ENCODE data around the gene FGF8. TPM values are rescaled to one million over a fixed set of nuclear protein-coding genes. Genes with fewer than 3 reads are reported as not detected.

The FGF8 gene
- total RNA-seq, 2 donors from 2014 or later = not detected

DNA sequence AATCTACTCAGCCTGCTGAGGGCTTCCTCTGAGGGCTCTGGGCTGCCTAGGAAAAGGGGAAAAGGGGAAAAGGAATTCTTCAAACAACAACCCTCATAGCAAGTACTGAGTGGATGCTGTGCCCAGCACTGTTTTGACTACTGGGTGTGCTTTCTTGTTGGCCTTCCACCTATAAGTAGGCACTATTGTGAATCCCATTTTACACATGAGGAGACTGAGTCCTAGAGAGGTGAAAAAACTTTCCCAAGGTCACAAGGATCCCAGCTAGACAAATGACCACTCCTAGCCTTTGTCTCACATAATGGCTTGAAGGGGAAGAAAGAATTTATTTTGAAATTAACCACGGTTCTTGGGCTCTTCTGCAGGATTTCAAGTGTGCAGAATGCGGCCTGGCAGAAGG is 17.1 kb downstream of the FGF8 start:
- H3K9me3 Mint-ChIP-seq = no peaks in the 10 kb centered on the region
- H3K27ac Mint-ChIP-seq = no peak overlapping the region
- peaks cover 4 to 9% of the 10 kb centered on the region in 2 donors for H3K27me3 Mint-ChIP-seq
- no peak overlapping the region for H3K4me3 Mint-ChIP-seq
- H3K36me3 Mint-ChIP-seq = no peaks in the 10 kb centered on the region
- DNase-seq (ENCODE audit: low spot score) = no peak
- ATAC-seq = no peak
- H3K4me1 Mint-ChIP-seq (ENCODE audit: low read depth in 2 of 2) = no peaks in the 10 kb centered on the region

GRCh38 chr10:101752241-101752640 is 23.7 kb downstream of the FGF8 start:
- DNase-seq (ENCODE audit: low spot score) = no peak
- no peaks in the 10 kb centered on the region for H3K9me3 Mint-ChIP-seq
- H3K4me1 Mint-ChIP-seq (ENCODE audit: low read depth in 2 of 2) = no peaks in the 10 kb centered on the region
- H3K27me3 Mint-ChIP-seq = peaks cover 12 to 15% of the 10 kb centered on the region in 2 donors
- no peaks in the 10 kb centered on the region for H3K36me3 Mint-ChIP-seq
- H3K4me3 Mint-ChIP-seq = no peak overlapping the region
- no peak overlapping the region for H3K27ac Mint-ChIP-seq
- no peak for ATAC-seq

DNA sequence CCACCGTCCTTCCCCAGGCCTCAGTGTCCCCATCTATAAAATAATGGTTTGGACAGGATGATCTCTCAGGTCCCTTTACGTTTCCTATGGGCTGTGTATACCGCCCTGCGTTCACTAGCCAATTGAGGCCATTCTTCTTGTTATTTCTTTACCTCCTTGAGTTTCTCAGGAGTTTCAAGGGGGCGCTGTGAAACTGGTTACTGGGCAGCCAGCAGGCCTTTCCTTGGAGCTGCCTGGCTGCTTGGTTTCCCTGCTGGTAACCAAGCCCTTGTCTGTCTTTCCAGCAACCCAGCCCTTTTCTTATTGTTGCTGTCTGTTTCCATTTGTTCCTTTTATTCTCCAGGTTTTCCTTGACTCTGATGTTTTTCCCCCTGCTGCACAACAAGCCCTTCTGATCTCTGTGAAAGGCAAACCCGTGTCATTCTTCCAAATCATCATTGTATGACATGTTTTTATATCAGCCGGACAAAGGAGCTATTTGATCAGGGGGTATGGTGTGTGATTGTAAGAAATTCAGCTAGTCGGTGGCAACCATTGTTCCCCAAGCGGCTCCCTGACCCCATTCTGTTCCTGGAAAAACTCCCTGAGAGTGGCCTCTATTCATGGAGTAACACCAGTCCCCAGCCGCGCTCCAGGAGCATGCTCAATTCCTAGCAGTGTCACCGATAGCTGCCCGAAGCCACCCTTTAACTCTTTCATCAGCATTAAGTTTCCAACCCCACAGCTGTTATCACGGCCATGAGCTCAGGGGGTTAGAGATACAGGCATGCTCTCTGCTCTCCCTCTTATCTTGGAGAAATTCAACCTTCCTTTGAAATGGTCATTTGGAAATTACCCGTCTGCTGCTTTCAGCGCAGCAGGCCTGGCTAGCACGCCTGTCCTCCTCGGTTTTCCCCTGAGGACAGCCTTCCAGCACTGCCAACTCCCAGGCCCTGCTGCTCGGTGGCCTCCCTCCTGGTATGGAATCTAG is 26.6 kb downstream of the FGF8 start:
- no peaks in the 10 kb centered on the region for H3K9me3 Mint-ChIP-seq

DNA sequence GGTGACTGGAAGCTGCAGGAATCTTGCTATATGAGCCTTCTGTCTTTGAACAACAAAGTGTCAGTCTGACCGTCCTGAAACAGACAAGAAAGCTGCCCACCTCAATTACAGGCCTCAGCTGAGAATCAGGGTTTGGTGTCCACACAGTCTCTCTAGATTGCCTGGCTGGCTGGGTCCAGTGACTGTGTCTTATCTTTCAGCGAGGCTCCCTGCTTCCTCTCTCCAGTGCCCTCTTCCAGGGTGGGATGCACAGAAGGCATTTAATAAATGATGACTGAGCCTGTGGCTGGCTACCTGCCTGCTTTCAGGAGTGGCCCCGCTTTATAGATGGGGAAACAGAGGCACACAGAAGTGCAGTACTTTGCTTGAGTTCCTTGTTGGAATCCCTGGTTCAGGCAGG is 27.4 kb downstream of the FGF8 start:
- DNase-seq (ENCODE audit: low spot score) (no peak), ATAC-seq (no peak)
- Mint-ChIP-seq H3K9me3 (no peaks in the 10 kb centered on the region), H3K36me3 (no peaks in the 10 kb centered on the region), H3K4me3 (no peak overlapping the region), H3K4me1 (ENCODE audit: low read depth in 2 of 2) (no peaks in the 10 kb centered on the region), H3K27ac (no peak overlapping the region), H3K27me3 (peaks cover 18 to 20% of the 10 kb centered on the region in 2 donors)

More for the DNA sequence above, 26.6 kb downstream of the FGF8 start:
- Mint-ChIP-seq H3K4me3 (no peak overlapping the region), H3K27me3 (peaks cover 18 to 21% of the 10 kb centered on the region in 2 donors), H3K4me1 (ENCODE audit: low read depth in 2 of 2) (no peaks in the 10 kb centered on the region), H3K36me3 (no peaks in the 10 kb centered on the region), H3K27ac (no peak overlapping the region)
- ATAC-seq (no peak), DNase-seq (ENCODE audit: low spot score) (no peak)

- H3K36me3 Mint-ChIP-seq = no peaks in the 10 kb centered on the region
- DNase-seq (ENCODE audit: low spot score) (no peak), ATAC-seq (no peak)
- H3K27me3 Mint-ChIP-seq = peaks cover 14 to 22% of the 10 kb centered on the region in 2 donors
- H3K9me3 Mint-ChIP-seq = no peaks in the 10 kb centered on the region
- H3K4me1 Mint-ChIP-seq (ENCODE audit: low read depth in 2 of 2) = no peaks in the 10 kb centered on the region
- no peak overlapping the region for H3K4me3 Mint-ChIP-seq
- no peak overlapping the region for H3K27ac Mint-ChIP-seq
Observed at GRCh38 chr10:101745074-101745696, 30.7 kb downstream of the FGF8 start.

DNA sequence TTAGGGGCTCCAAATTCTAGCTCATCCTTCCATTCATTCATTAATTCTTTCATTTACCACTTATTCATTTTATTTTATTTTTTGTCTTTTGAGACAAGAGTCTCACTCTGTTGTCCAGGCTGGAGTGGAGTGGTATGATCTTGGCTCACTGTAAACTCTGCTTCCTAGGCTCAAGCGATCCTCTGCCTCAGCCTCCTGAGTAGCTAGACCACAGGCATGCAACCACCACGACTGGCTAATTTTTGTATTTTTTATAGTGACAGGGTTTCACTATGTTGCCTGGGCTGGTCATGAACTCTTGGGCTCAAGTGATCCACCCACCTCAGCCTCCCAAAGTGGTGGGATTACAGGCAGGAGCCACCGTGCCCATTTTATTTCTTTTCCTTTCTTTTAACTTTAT is 31.6 kb downstream of the FGF8 start:
- Mint-ChIP-seq H3K27ac (no peak overlapping the region), H3K9me3 (no peaks in the 10 kb centered on the region), H3K4me3 (no peak overlapping the region), H3K4me1 (ENCODE audit: low read depth in 2 of 2) (no peaks in the 10 kb centered on the region), H3K36me3 (no peaks in the 10 kb centered on the region), H3K27me3 (peaks cover 21 to 23% of the 10 kb centered on the region in 2 donors)
- ATAC-seq = no peak
- DNase-seq (ENCODE audit: low spot score) = no peak

GRCh38 chr10:101741938-101742337 is 34.0 kb downstream of the FGF8 start:
- Mint-ChIP-seq H3K27me3 (peaks cover 21 to 22% of the 10 kb centered on the region in 2 donors), H3K9me3 (no peaks in the 10 kb centered on the region), H3K4me1 (ENCODE audit: low read depth in 2 of 2) (no peaks in the 10 kb centered on the region), H3K36me3 (no peaks in the 10 kb centered on the region), H3K4me3 (no peak overlapping the region), H3K27ac (no peak overlapping the region)
- ATAC-seq (no peak), DNase-seq (ENCODE audit: low spot score) (no peak)

GRCh38 chr10:101736666-101737065 is 39.2 kb downstream of the FGF8 start:
- no peak overlapping the region for H3K27ac Mint-ChIP-seq
- no peaks in the 10 kb centered on the region for H3K36me3 Mint-ChIP-seq
- H3K27me3 Mint-ChIP-seq = peaks cover 24 to 29% of the 10 kb centered on the region in 2 donors
- ATAC-seq = no peak
- DNase-seq (ENCODE audit: low spot score) = no peak
- no peaks in the 10 kb centered on the region for H3K4me1 Mint-ChIP-seq (ENCODE audit: low read depth in 2 of 2)
- no peak overlapping the region for H3K4me3 Mint-ChIP-seq
- no peaks in the 10 kb centered on the region for H3K9me3 Mint-ChIP-seq

DNA sequence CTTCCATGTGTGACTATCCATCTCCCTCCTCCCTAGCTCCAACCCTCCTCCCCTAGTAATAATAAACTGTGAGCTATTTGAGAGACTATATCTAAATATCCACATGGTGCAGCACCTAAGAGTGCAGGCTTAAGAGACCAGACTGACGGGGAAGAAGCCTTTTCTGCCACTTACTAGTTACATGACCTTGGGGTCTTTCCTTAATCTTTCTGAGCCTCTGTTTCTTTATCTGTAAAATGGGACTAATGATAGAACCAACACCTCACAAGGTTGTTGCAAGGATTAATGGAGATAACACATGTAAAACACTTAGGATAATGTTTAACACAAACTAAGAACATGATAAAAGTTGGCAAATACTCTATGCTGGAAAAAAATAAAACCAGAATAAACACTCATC is 43.8 kb downstream of the FGF8 start:
- no peak for ATAC-seq
- Mint-ChIP-seq H3K9me3 (no peaks in the 10 kb centered on the region), H3K4me1 (ENCODE audit: low read depth in 2 of 2) (no peaks in the 10 kb centered on the region), H3K27me3 (peaks cover 24 to 30% of the 10 kb centered on the region in 2 donors), H3K36me3 (no peaks in the 10 kb centered on the region), H3K4me3 (no peak overlapping the region), H3K27ac (no peak overlapping the region)
- no peak for DNase-seq (ENCODE audit: low spot score)

DNA sequence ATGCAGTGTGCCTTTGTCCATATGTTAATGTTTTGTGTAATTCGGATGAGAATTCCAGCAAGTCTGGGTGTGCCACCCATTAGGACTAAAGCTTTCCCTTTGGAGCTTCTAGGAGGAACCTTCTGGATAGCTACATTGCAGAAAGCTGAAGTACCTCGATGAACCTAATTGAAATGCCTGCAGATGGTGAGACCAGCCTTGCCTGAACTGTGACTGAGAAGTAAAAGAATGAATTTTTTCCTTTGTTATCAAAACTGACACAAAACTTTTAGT is 49.9 kb downstream of the FGF8 start:
- Mint-ChIP-seq H3K27ac (no peak overlapping the region), H3K4me1 (ENCODE audit: low read depth in 2 of 2) (no peaks in the 10 kb centered on the region)
- ATAC-seq = no peak

DNA sequence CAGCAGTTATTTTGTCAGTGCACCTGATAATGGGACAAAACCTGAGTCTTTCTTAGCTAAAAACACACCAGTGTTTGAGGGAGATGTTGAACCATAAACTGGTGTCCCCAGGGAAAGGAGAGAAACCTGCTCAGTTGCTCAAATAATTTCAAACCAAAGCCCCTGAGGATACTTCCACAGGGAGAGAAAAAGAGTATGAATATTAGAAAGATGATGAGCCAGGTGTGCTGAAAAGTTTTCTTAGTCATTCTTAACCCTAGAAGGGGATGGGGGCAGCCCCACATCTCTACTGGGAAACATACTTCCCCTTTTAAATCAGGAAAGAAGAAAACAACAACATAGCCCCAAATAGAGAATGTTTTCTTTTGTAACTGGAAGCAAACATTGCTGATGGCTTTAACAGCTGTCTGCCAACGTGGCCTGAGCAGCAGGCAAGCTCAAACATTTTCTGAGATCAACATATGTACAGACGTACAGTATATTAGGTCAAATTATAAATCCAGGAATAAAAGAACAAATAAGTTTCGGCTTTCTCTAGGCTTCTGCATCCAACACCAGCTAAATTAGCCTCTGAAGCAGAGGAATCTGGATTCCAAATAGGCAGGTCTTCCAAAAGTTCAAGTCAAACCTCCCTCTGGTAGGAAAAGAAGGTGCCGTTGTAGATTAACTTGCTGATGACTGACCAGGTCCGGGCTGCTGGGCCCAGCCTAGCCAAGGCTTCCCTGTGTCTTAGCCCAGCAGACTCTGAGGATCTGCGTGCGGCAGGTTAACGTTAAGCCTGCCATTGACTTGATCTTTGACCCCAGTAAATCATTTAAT is 50.4 kb downstream of the FGF8 start:
- no peaks in the 10 kb centered on the region for H3K36me3 Mint-ChIP-seq
- no peaks in the 10 kb centered on the region for H3K4me1 Mint-ChIP-seq (ENCODE audit: low read depth in 2 of 2)
- ATAC-seq = no peak
- H3K4me3 Mint-ChIP-seq = no peak overlapping the region
- H3K27ac Mint-ChIP-seq = no peak overlapping the region
- DNase-seq (ENCODE audit: low spot score) = no peak
- no peaks in the 10 kb centered on the region for H3K9me3 Mint-ChIP-seq
- peaks cover 17 to 19% of the 10 kb centered on the region in 2 donors for H3K27me3 Mint-ChIP-seq

More for the DNA sequence above, 49.9 kb downstream of the FGF8 start:
- no peak overlapping the region for H3K4me3 Mint-ChIP-seq
- no peak for DNase-seq (ENCODE audit: low spot score)
- H3K36me3 Mint-ChIP-seq = no peaks in the 10 kb centered on the region
- H3K9me3 Mint-ChIP-seq = no peaks in the 10 kb centered on the region
- H3K27me3 Mint-ChIP-seq = peaks cover 15 to 17% of the 10 kb centered on the region in 2 donors

DNA sequence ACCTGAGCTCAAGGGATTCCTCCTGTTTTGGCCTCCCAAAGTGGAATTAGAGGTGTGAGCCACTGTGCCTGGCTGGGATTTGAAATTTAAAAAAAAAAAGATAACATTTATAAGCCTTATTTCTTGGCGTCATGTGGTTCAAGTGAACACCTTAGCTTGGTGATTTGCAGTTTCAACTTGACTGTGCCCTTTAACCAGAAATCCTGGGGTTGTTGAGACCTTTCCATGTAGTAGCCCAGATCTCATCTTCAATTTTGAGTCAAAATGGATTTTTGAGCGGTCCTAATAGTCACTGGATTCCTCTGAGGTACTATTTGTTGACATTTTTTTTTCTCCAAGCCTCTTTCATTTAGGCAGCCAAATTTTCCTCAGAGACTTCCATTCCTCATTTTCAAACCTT is 51.5 kb downstream of the FGF8 start:
- no peak overlapping the region for H3K4me3 Mint-ChIP-seq
- no peak for DNase-seq (ENCODE audit: low spot score)
- no peak overlapping the region for H3K27ac Mint-ChIP-seq
- H3K4me1 Mint-ChIP-seq (ENCODE audit: low read depth in 2 of 2) = no peaks in the 10 kb centered on the region
- ATAC-seq = no peak
- peaks cover 15 to 30% of the 10 kb centered on the region in 2 donors for H3K27me3 Mint-ChIP-seq
- no peaks in the 10 kb centered on the region for H3K9me3 Mint-ChIP-seq
- no peaks in the 10 kb centered on the region for H3K36me3 Mint-ChIP-seq

- no peak for DNase-seq (ENCODE audit: low spot score)
- no peaks in the 10 kb centered on the region for H3K36me3 Mint-ChIP-seq
Observed at GRCh38 chr10:101723176-101723575, 52.7 kb downstream of the FGF8 start.

GRCh38 chr10:101721806-101722205 is 54.1 kb downstream of the FGF8 start:
- H3K9me3 Mint-ChIP-seq = no peaks in the 10 kb centered on the region
- ATAC-seq = no peak
- no peak overlapping the region for H3K27ac Mint-ChIP-seq
- no peak for DNase-seq (ENCODE audit: low spot score)
- H3K4me3 Mint-ChIP-seq = no peak overlapping the region
- no peaks in the 10 kb centered on the region for H3K36me3 Mint-ChIP-seq
- H3K4me1 Mint-ChIP-seq (ENCODE audit: low read depth in 2 of 2) = no peaks in the 10 kb centered on the region
- peaks cover 9 to 23% of the 10 kb centered on the region in 2 donors for H3K27me3 Mint-ChIP-seq

More at GRCh38 chr10:101723176-101723575, 52.7 kb downstream of the FGF8 start:
- Mint-ChIP-seq H3K4me1 (ENCODE audit: low read depth in 2 of 2) (no peaks in the 10 kb centered on the region), H3K4me3 (no peak overlapping the region), H3K9me3 (no peaks in the 10 kb centered on the region), H3K27me3 (peaks cover 13 to 32% of the 10 kb centered on the region in 2 donors), H3K27ac (no peak overlapping the region)
- no peak for ATAC-seq
